G401 (cell line): ENCODE results near the gene CHMP4B. TPM values are rescaled to one million over a fixed set of nuclear protein-coding genes. Genes with fewer than 3 reads are reported as not detected.

Source experiments
- DNase-seq: peaks from one replicate; pipeline ENCODE4 v3.0.0-alpha.2; 2015; ENCODE audit warnings: low spot score
- in situ Hi-C: cut with HindIII; loops from 2 replicates; pipeline ENCODE4 v1.10.0; 2016; ENCODE audit warnings: low sequenced_read_pairs, mixed read lengths
- total RNA-seq: library from RNA; depleted of rRNA; stranded (reverse); fragments of >200 nt; shearing (Covaris generic); gene quantifications from 2 replicates; pipeline ENCODE4 v1.2.3, GENCODE V29; 2014

Gene CHMP4B
- total RNA-seq, 1 experiment from 2014 or later, result 87.4 TPM

DNA sequence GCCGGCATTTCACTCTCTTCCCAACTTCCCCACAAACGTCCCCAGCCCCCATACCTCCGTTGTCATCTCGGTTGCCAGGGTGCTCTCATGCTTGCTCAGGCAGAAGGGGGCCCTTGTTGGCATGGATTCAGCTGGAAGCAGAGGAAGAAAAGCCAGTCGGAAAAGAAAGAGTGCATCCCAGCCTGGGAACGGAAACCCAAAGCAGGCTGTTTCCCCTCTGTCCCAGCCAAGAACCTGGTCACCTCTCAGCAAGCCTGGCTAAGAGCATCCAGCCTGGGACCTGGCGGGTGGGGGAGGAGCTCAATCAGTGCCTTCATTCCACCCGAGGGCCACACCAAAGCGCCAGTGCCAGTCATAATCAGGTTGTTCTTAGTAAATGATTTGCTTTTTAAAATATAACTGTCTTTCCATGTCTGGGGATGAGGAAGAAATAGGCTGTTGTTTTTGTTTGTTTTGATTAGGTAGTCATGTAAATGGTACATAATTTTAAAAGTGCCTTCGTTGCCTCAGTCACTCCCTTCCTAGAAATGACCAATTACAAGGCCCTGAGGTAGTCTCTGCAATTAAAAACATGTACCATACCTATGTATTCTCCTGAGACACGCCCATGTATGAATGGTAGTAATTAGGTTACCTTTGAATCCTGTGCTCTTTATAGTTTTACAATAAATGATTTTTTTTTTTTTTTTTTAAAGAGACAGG, 21.1 kb downstream of the CHMP4B start:
- DNase-seq, result peak; percentile 74
- in situ Hi-C loops, result no loop called here

DNA sequence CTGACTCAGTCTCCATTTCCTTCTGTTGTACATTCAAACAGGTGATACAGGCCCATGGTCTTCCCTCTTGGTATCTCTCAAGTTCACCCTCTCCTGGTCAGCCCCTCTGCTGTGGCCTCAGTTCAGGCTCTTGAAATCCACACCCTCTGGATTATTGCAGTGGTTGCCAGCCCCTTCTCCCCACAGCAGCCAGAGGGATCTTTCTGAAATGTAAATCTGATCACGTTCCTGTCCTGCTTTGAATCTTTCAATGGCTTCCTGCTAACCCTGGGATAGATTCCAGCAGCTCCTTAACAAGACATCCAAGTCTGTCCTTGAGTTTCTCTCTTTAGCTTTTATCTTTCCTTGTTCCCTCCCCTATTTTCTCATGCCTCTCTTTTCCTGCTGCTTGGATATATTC, 22.2 kb downstream of the CHMP4B start:
- DNase-seq, result no peak
- in situ Hi-C loops, result no loop called here

DNA sequence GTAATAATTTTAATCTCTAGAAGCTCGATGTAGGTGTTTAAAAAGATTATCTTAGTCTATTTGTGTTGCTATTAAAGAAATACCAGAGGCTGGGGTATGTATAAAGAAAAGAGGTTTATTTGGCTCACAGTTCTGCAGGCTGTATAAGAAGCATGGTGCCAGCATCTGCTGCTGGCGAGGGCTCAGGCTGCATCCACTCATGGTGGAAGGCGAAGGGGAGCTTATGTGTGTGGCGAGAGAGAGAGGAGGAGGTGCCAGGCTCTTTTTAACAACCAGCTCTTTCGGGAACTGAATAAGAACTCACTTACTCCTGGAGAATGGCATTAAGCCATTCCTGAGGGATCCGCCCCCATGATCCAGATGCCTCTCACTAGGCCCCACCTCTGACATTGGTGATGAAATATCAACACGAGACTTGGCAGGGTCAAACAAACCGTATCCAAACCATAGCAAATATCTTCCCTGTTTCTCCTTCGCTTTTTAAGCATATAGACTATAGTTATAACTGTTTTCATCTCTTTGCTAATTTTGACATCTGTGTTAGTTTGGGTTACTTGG, 24.5 kb downstream of the CHMP4B start:
- in situ Hi-C loops, result no loop called here
- no peak for DNase-seq

DNA sequence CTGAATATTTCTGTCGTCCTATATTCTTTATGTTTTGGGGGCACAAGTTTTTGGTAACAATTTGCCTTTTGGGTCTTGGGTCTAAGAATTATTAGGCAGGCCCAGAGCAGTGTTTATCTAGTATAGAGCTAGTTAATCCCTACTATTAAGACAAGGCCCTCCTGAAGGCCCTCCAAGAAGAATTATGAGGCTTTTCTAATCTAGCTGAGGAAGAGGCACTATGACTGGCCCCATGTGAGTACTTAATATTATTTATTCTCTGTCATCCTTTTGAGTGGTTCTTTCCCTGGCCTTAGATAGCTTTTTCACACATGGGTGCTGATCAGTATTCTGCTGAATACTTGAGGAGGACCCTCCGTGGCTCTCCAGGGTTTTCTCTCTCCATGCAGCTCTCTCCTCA, 25.1 kb downstream of the CHMP4B start:
- in situ Hi-C loops, result no loop called here
- no peak for DNase-seq

DNA sequence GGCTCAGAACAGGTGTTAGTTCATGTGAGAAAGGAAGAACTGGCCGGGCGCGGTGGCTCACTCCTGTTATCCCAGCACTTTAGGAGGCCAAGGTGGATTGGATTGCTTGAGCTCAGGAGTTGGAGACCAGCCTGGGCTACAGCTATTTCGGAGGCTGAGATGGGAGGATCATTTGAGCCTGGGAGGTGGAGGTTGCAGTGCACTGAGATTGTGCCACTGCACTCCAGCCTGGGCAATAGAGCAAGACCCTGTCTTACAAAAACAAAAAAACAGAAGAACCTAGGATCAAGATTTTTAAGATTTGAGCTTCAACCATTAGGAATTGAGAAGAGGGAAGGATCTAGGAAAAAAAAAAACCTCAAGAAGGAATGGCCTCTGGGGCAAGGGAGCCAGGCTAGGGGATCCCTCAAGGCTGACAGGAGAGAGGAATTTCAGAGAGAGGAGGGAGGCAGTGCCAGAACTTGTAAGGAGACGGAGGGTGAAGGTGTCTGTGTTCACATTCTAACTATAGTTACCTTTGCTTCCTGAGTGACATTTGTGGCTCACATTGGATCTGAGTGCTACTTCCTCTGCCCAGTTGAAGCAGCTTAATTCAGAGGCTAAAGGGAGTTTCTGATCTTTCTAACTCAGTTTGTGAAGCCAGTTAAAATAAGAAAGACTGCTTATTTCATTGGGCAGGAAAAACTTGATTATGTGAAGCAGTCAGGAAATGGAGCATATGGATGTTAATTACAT, 26.1 kb downstream of the CHMP4B start:
- in situ Hi-C loops, result no loop called here

DNA sequence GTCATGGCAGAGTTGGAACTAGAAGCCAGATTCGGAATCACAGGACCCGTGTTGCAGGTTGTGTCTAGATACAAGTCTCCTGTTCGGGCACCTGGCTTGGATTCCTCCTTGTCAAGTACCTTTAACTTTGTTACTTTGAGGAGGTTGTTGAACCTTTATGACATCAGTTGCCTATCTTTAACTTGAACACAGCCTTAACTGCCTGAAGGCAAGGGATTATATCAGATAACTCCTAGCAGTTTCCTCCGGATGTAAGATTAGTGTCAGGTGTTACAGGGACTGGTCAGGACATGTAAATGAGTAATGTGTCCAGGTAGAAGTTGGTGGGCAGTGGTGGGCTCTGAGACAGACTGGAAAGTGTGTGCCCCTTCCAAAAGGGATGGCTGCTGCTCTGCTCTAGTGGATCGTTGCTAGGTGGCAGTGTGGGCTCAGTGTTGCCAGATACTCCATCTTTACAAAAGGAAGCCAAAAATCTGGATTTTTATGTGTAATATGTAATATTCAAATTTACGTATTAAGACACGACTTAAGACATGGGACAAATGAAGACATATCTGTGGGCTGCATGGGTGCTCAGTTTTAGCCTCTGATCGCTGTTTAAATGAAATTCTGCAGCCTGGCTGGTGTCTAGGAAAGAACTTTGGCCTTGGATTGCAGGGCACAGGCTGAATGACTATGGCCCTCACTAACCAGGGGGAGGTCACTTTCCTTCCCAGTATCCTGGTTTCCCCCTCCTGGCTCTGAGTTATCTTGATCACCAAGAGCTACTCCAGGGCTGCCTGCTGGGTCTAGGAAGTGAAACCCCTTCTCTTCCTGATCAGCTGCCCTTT, 27.1 kb downstream of the CHMP4B start:
- in situ Hi-C loops, result no loop called here
- no peak for DNase-seq

More for the DNA sequence above, 26.1 kb downstream of the CHMP4B start:
- DNase-seq, result no peak

DNA sequence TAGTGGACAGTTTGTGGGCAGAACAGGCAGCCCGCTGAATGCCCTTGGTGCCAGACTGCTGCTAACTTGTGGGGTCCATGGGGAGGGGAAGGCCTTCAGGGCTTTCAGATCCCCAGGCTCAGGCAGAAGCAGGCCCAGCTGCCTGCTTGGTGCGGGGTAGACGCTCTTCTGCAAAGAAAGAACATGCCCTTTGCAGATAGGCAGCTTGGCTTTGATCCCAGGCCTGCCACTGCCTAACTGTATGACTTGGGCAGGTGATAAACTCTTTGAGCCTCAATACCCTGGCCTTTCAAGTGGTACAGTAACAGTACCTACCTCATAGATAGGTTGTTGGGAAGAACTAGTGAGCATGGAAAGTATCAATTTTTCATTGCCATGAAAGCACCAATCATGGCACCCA, 28.4 kb downstream of the CHMP4B start:
- no peak for DNase-seq
- in situ Hi-C loops, result no loop called here

DNA sequence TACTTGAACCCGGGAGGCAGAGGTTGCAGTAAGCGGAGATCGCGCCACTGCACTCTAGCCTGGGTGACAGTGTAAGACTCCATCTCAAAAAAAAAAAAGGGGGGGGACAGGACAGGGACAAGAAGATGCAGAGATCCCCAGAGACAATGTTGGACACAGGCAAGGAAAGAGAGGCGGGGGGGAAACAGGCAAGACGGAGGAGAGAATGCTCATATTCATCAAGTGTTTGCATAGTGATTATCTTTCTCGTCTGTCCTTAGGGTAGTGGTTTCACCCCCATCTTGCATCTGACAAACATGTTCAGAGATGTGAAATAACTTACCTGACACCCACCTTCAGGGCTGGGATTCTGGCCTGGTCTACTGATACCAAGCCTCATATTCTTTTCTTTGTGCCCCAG, 29.0 kb downstream of the CHMP4B start:
- no peak for DNase-seq
- in situ Hi-C loops, result no loop called here

DNA sequence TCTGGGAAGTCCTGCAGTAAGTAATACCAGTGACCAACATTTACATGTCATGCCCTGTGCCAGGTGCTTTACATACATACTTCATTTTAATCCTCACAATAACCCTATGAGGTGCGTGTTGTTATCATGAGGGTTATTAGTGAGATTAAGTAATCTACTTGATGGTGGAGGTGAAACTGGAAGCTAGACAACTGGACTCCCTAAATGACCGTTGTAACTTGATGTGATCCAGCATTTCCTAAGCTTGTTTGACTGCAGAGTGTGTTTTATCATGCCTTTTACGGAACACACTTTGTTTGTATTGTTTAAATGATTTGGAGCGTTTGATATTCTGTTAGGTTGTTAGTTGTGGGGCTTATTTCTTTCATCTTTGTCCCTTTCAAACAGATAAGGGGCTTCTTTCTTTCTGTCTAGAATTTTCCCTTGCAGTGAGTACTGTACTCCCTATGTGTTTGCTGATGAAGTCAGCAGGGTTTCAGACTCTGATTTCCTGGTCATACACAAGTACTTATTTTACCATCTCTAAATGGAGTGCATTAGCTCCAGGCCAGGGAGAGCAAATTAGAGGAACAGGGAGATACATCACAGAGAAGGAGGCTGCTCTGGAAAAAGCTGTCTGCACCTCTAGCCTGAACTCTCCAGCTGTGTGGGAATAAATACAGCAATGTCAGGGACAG, 29.7 kb downstream of the CHMP4B start:
- in situ Hi-C loops, result no loop called here
- DNase-seq, result no peak

DNA sequence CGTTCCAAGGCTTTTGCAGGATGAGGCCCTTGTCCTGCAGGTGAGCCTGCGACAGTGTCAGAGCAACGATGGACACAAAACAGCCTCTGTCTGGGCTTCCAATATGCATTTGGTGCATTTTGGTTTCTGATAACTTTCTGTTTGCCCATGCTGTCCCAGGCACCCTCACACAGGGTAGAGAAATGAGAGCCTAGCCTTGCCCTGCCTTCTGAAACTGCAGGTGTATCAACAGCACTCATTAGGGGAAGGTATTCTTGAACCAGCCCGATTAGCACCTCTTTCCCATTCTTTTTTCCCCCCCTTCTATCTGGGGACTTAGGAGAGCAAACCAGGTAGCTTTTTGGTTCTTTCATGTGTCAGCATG, 30.3 kb downstream of the CHMP4B start:
- no peak for DNase-seq
- in situ Hi-C loops, result no loop called here

DNA sequence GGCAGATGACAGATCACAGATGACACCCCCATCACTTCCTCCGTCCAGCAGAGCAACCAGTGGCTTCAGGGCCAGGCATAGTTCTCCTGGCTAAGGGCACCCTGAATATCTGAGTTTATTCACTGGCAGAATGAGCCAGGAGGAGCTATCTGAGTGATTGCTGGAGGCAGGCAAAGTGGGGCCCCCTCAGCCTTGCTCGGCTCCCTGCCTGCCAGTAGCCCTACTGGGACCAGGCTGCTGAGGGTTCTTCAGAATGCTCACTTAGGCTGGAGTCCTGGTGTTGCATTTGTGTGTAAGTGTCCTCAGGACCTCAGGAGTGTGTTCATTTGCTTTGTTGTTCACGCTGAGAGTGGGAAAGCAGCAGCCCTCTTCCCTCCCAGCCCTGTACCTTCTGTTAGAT, 31.2 kb downstream of the CHMP4B start:
- DNase-seq, result no peak
- in situ Hi-C loops, result no loop called here

DNA sequence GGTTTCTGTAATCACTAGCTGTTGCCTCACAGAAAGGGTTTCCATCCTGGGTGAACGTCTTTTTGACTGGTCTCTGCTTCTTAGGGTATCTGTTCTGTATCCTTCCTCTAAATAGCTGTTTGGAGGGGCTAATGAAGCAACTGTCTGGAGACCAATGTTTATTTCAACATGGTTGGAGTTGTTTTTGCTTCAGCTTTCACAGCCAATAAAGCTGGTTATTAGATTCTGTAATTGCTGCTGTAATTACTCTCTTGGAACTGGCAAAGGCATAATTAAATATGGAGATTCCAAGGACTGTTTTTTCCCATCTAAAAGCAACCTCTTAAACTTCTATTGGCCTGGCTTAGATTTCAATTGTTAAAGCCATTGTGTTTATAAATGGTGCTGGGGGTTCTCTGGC, 31.9 kb downstream of the CHMP4B start:
- in situ Hi-C loops, result no loop called here
- DNase-seq, result no peak

DNA sequence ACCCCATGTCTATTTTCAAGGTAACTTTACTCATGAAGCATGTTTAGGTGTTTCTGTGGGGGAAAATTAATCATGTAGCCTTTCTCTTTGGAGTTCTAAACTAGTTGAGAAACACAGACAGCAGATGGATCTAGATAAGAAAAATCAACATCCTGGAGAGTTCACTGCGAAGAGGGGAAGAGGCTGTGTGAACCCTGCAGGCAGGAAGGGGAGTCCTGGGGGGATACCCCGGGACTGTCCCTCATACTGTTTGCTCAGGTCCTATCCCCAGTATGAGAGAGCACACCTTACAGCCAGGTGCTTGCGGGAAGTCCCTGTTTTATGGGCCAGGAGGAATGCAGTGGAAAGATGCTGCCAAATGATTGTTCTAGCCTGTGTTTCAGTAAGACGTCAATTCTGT, 32.7 kb downstream of the CHMP4B start:
- in situ Hi-C loops, result no loop called here
- DNase-seq, result no peak

DNA sequence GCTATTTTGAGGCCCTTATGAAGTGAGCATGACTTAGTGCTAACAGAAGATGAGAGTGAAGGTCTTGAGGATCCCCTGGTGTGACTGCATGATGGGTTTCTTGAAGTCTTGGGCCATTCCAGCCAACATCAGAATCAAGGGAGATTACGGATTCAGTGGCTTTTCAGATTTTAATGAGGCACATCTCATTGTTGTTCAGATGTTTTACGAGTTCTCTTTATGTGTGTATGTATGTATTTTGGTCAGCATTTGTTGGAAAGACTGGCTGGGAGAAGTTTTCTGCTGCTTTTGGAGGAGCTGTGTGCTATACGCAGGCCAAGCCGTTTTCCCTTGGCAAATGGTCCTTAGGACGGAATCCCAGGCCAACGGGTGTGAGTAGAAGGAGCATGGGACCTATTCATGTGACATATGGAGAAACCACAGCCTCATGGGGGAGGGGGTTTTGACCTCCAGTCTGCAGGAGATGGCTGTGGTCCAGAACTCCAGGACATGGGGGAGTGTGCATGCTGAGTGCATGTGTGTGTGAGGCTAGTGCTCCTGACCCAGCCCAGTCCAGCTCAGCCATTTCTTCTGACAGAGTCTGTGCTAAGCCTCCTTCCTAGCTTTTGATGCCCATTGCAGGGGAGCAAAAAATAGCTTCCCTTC, 35.3 kb downstream of the CHMP4B start:
- in situ Hi-C loops, result no loop called here
- peak; percentile 25 for DNase-seq

DNA sequence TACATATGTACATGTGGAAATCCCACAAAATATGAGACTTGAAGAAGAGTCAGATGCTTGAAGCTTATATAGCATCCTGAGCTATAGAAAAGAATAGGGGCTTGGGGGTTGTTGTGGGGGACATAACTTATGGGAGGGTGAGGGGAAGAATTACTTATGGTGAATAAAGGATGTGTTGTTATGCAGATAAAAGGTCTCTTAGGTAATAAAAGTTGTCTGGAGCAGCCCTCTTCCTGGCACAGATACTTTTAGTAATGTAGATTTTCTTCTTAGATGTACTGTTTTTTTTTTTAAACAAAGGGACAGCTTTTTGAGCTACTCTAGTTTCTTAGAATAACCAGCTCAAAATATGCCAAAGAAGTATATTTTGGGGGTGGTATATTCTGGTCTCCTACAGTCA, 35.9 kb downstream of the CHMP4B start:
- no peak for DNase-seq
- in situ Hi-C loops, result no loop called here

DNA sequence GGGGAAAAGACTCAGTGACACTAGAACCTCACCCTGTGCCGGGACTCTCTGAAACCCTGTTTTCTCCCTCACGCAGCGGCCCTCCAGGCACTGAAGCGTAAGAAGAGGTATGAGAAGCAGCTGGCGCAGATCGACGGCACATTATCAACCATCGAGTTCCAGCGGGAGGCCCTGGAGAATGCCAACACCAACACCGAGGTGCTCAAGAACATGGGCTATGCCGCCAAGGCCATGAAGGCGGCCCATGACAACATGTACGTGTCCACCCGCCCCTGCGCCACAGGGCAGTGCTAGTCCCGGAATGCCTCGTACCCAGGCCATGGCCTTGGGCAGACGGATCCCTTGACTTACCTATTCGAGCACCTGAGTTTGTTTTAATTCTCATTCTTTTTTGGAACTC, 37.2 kb downstream of the CHMP4B start:
- no peak for DNase-seq
- in situ Hi-C loops, result no loop called here

DNA sequence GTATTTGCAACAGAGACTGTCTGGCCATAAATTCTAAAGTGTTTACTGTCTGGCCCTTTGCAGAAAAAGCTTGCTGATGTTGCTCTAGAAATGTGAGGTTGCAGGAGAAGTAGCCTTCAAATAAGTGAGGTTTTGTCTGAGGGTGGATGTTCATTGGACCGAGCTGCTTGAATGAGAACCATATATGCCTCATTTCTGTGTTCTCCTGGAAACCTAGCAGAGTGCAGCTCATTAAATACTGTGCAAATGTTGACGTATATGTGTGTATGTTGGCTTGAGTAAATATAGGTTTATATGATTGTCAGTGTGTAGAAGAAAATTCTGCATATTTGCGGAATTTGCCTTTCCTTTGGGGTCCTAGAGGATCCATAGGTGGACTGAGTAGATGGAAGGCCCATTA, 39.0 kb downstream of the CHMP4B start:
- in situ Hi-C loops, result no loop called here
- DNase-seq, result no peak

DNA sequence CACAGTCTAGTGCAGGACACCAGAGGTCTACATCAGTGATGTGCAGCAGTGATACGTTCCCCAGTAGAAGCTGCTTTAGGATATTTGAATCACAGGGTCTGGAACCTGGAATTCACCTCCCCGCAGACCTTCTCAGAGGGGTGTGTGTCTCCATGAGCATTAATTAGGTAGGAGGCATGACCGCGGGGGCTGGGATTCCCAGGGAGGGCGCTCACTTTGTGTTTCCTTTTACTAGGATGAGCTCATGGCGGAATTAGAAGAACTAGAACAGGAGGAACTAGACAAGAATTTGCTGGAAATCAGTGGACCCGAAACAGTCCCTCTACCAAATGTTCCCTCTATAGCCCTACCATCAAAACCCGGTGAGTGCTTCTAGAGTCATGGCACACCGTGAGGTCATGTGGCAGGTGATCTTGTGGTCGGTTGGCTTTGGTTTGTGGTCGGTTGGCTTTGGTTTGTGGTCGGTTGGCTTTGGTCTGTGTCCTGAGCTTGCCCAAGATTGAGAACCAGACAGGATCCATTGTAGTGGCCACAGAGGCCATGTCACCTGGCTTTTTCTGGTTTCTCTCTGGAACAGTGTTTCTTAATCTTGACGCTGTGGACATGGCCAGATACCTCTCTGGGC, 40.8 kb downstream of the CHMP4B start:
- no peak for DNase-seq
- in situ Hi-C loops, result no loop called here
